ENCODE results near the gene BRWD1.

Gene BRWD1

GRCh38 chr21:39173716-39174680 is 139.4 kb downstream of the BRWD1 start:
- no peak overlapping the region for H3K27ac ChIP-seq (replicated peaks; ENCODE audit: low read length)
- no peak overlapping the region for H2BK120ac ChIP-seq (ENCODE audit: low read depth, low read length)
- H3K4me3 ChIP-seq (ENCODE audit: low read length in 2 of 2): no peak overlapping the region
- H3K18ac ChIP-seq (ENCODE audit: low read length): no peak overlapping the region
- H3K23ac ChIP-seq (ENCODE audit: low read depth, low read length, poor library complexity): no peak overlapping the region
- H2BK12ac ChIP-seq (ENCODE audit: low read length): no peak overlapping the region
- H2BK15ac ChIP-seq (ENCODE audit: low read length): no peak overlapping the region
- H2AK5ac ChIP-seq (ENCODE audit: low read depth, low read length): no peak overlapping the region
- no peak overlapping the region for H3K14ac ChIP-seq (ENCODE audit: low read length)
- no peaks in the 10 kb centered on the region for H3K27me3 ChIP-seq (ENCODE audit: control insufficient read depth in 3 of 3, insufficient read depth in 3 of 3, low read depth in 1 of 3, low read length in 3 of 3)
- H3K4ac ChIP-seq (ENCODE audit: low read length): no peak overlapping the region
- no peak overlapping the region for H3K4me2 ChIP-seq (ENCODE audit: insufficient read depth, low read length, poor library complexity, severe bottlenecking)
- no peak overlapping the region for H3K9ac ChIP-seq (ENCODE audit: low read depth, low read length, poor library complexity)
- no peaks in the 10 kb centered on the region for H3K4me1 ChIP-seq (ENCODE audit: control insufficient read depth in 2 of 2, insufficient read depth in 1 of 2, low read depth in 1 of 2, low read length in 2 of 2)
- no peak overlapping the region for H4K91ac ChIP-seq (ENCODE audit: low read depth, low read length, poor library complexity)
- H3K79me1 ChIP-seq (ENCODE audit: low read depth, low read length): no peaks in the 10 kb centered on the region
- no peak overlapping the region for H4K8ac ChIP-seq (ENCODE audit: low read depth, low read length)
- WGBS, 2 donors (ENCODE audit: extremely low coverage in 2 of 2, insufficient read length in 2 of 2, insufficient replicate concordance in 1 of 2): no CpG with 5 or more reads among the region's 3 CpGs
- no peak overlapping the region for H2AFZ ChIP-seq (ENCODE audit: low read length)
- peaks cover 0 to 2% of the 10 kb centered on the region in 2 donors for H3K9me3 ChIP-seq (replicated peaks in 1 of 2; ENCODE audit: control insufficient read depth in 2 of 2, insufficient read depth in 1 of 2, low read depth in 1 of 2, low read length in 2 of 2)
- no peak overlapping the region for H2BK5ac ChIP-seq (ENCODE audit: low read length)
- H3K36me3 ChIP-seq (replicated peaks in 1 of 2; ENCODE audit: control insufficient read depth in 2 of 2, insufficient read depth in 2 of 2, low read length in 2 of 2): peaks cover 27 to 82% of the 10 kb centered on the region in 2 donors
- no peak for DNase-seq (ENCODE audit: low spot score)

- no peak overlapping the region for H2AK5ac ChIP-seq (ENCODE audit: low read depth, low read length)
- H3K4ac ChIP-seq (ENCODE audit: low read length): no peak overlapping the region
These were observed 143.5 kb downstream of the BRWD1 start for GRCh38 chr21:39169906-39170305.

GRCh38 chr21:39168800-39169199 is 144.6 kb downstream of the BRWD1 start:
- H3K27ac ChIP-seq (replicated peaks; ENCODE audit: low read length): no peak overlapping the region
- no peak overlapping the region for H3K4ac ChIP-seq (ENCODE audit: low read length)
- peaks cover 4 to 10% of the 10 kb centered on the region in 2 donors for H3K9me3 ChIP-seq (replicated peaks in 1 of 2; ENCODE audit: control insufficient read depth in 2 of 2, insufficient read depth in 1 of 2, low read depth in 1 of 2, low read length in 2 of 2)
- no peaks in the 10 kb centered on the region for H3K79me1 ChIP-seq (ENCODE audit: low read depth, low read length)
- no peak overlapping the region for H3K23ac ChIP-seq (ENCODE audit: low read depth, low read length, poor library complexity)
- no CpG with 5 or more reads among the region's 2 CpGs for WGBS, 2 donors (ENCODE audit: extremely low coverage in 2 of 2, insufficient read length in 2 of 2, insufficient replicate concordance in 1 of 2)
- H3K4me1 ChIP-seq (ENCODE audit: control insufficient read depth in 2 of 2, insufficient read depth in 1 of 2, low read depth in 1 of 2, low read length in 2 of 2): no peaks in the 10 kb centered on the region
- no peak overlapping the region for H3K4me3 ChIP-seq (ENCODE audit: low read length in 2 of 2)
- no peak overlapping the region for H3K9ac ChIP-seq (ENCODE audit: low read depth, low read length, poor library complexity)
- no peak overlapping the region for H3K18ac ChIP-seq (ENCODE audit: low read length)
- H3K36me3 ChIP-seq (replicated peaks in 1 of 2; ENCODE audit: control insufficient read depth in 2 of 2, insufficient read depth in 2 of 2, low read length in 2 of 2): peaks cover 15 to 31% of the 10 kb centered on the region in 2 donors
- no peak overlapping the region for H3K14ac ChIP-seq (ENCODE audit: low read length)
- no peak overlapping the region for H2AFZ ChIP-seq (ENCODE audit: low read length)
- no peak overlapping the region for H4K91ac ChIP-seq (ENCODE audit: low read depth, low read length, poor library complexity)
- H2BK12ac ChIP-seq (ENCODE audit: low read length): no peak overlapping the region
- H4K8ac ChIP-seq (ENCODE audit: low read depth, low read length): no peak overlapping the region
- H2BK120ac ChIP-seq (ENCODE audit: low read depth, low read length): no peak overlapping the region
- H2BK5ac ChIP-seq (ENCODE audit: low read length): no peak overlapping the region
- DNase-seq (ENCODE audit: low spot score): no peak
- no peak overlapping the region for H2AK5ac ChIP-seq (ENCODE audit: low read depth, low read length)
- H2BK15ac ChIP-seq (ENCODE audit: low read length): no peak overlapping the region
- no peak overlapping the region for H3K4me2 ChIP-seq (ENCODE audit: insufficient read depth, low read length, poor library complexity, severe bottlenecking)
- no peaks in the 10 kb centered on the region for H3K27me3 ChIP-seq (ENCODE audit: control insufficient read depth in 3 of 3, insufficient read depth in 3 of 3, low read depth in 1 of 3, low read length in 3 of 3)

More at GRCh38 chr21:39169906-39170305, 143.5 kb downstream of the BRWD1 start:
- no peak overlapping the region for H3K4me3 ChIP-seq (ENCODE audit: low read length in 2 of 2)
- DNase-seq (ENCODE audit: low spot score): no peak
- no CpG with 5 or more reads among the region's 5 CpGs for WGBS, 2 donors (ENCODE audit: extremely low coverage in 2 of 2, insufficient read length in 2 of 2, insufficient replicate concordance in 1 of 2)
- no peak overlapping the region for H4K8ac ChIP-seq (ENCODE audit: low read depth, low read length)
- no peak overlapping the region for H3K23ac ChIP-seq (ENCODE audit: low read depth, low read length, poor library complexity)
- no peaks in the 10 kb centered on the region for H3K79me1 ChIP-seq (ENCODE audit: low read depth, low read length)
- H4K91ac ChIP-seq (ENCODE audit: low read depth, low read length, poor library complexity): no peak overlapping the region
- no peak overlapping the region for H2AFZ ChIP-seq (ENCODE audit: low read length)
- H3K14ac ChIP-seq (ENCODE audit: low read length): no peak overlapping the region
- no peak overlapping the region for H3K18ac ChIP-seq (ENCODE audit: low read length)
- H3K9me3 ChIP-seq (replicated peaks in 1 of 2; ENCODE audit: control insufficient read depth in 2 of 2, insufficient read depth in 1 of 2, low read depth in 1 of 2, low read length in 2 of 2): peaks cover 3% of the 10 kb centered on the region in 2 donors
- H3K9ac ChIP-seq (ENCODE audit: low read depth, low read length, poor library complexity): no peak overlapping the region
- no peaks in the 10 kb centered on the region for H3K27me3 ChIP-seq (ENCODE audit: control insufficient read depth in 3 of 3, insufficient read depth in 3 of 3, low read depth in 1 of 3, low read length in 3 of 3)
- no peak overlapping the region for H2BK120ac ChIP-seq (ENCODE audit: low read depth, low read length)
- no peak overlapping the region for H2BK5ac ChIP-seq (ENCODE audit: low read length)
- no peak overlapping the region for H3K4me2 ChIP-seq (ENCODE audit: insufficient read depth, low read length, poor library complexity, severe bottlenecking)
- no peak overlapping the region for H2BK15ac ChIP-seq (ENCODE audit: low read length)
- H3K27ac ChIP-seq (replicated peaks; ENCODE audit: low read length): no peak overlapping the region
- no peaks in the 10 kb centered on the region for H3K4me1 ChIP-seq (ENCODE audit: control insufficient read depth in 2 of 2, insufficient read depth in 1 of 2, low read depth in 1 of 2, low read length in 2 of 2)
- H2BK12ac ChIP-seq (ENCODE audit: low read length): no peak overlapping the region
- H3K36me3 ChIP-seq (replicated peaks in 1 of 2; ENCODE audit: control insufficient read depth in 2 of 2, insufficient read depth in 2 of 2, low read length in 2 of 2): peaks cover 17 to 43% of the 10 kb centered on the region in 2 donors

- H3K4ac ChIP-seq (ENCODE audit: low read length): no peak overlapping the region
- no peak overlapping the region for H3K18ac ChIP-seq (ENCODE audit: low read length)
- no CpG with 5 or more reads among the region's 2 CpGs for WGBS, 2 donors (ENCODE audit: extremely low coverage in 2 of 2, insufficient read length in 2 of 2, insufficient replicate concordance in 1 of 2)
- no peak overlapping the region for H4K8ac ChIP-seq (ENCODE audit: low read depth, low read length)
- H3K4me1 ChIP-seq (ENCODE audit: control insufficient read depth in 2 of 2, insufficient read depth in 1 of 2, low read depth in 1 of 2, low read length in 2 of 2): no peaks in the 10 kb centered on the region
- no peak overlapping the region for H2BK15ac ChIP-seq (ENCODE audit: low read length)
- no peak overlapping the region for H2BK5ac ChIP-seq (ENCODE audit: low read length)
- no peak overlapping the region for H2AK5ac ChIP-seq (ENCODE audit: low read depth, low read length)
- peaks cover under 1 to 3% of the 10 kb centered on the region in 2 donors for H3K36me3 ChIP-seq (replicated peaks in 1 of 2; ENCODE audit: control insufficient read depth in 2 of 2, insufficient read depth in 2 of 2, low read length in 2 of 2)
- no peak overlapping the region for H2BK120ac ChIP-seq (ENCODE audit: low read depth, low read length)
- H3K9me3 ChIP-seq (replicated peaks in 1 of 2; ENCODE audit: control insufficient read depth in 2 of 2, insufficient read depth in 1 of 2, low read depth in 1 of 2, low read length in 2 of 2): peaks cover 7 to 12% of the 10 kb centered on the region in 2 donors
- DNase-seq (ENCODE audit: low spot score): no peak
- no peaks in the 10 kb centered on the region for H3K27me3 ChIP-seq (ENCODE audit: control insufficient read depth in 3 of 3, insufficient read depth in 3 of 3, low read depth in 1 of 3, low read length in 3 of 3)
- H3K23ac ChIP-seq (ENCODE audit: low read depth, low read length, poor library complexity): no peak overlapping the region
- H3K9ac ChIP-seq (ENCODE audit: low read depth, low read length, poor library complexity): no peak overlapping the region
- H2BK12ac ChIP-seq (ENCODE audit: low read length): no peak overlapping the region
- no peak overlapping the region for H3K14ac ChIP-seq (ENCODE audit: low read length)
- no peak overlapping the region for H3K27ac ChIP-seq (replicated peaks; ENCODE audit: low read length)
- H3K4me2 ChIP-seq (ENCODE audit: insufficient read depth, low read length, poor library complexity, severe bottlenecking): no peak overlapping the region
- H3K4me3 ChIP-seq (ENCODE audit: low read length in 2 of 2): no peak overlapping the region
- no peak overlapping the region for H4K91ac ChIP-seq (ENCODE audit: low read depth, low read length, poor library complexity)
- H3K79me1 ChIP-seq (ENCODE audit: low read depth, low read length): no peaks in the 10 kb centered on the region
- no peak overlapping the region for H2AFZ ChIP-seq (ENCODE audit: low read length)
These were observed 148.9 kb downstream of the BRWD1 start for GRCh38 chr21:39164523-39164922.
